WI38 (cell line): ENCODE data around the gene TMEM43.

Experiments
- H3K4me3 ChIP-seq: 2 replicates; pipeline ENCODE4 v1.5.1; 2011; ENCODE audit warnings: low read depth, mild to moderate bottlenecking, control low read depth, low read length
- TF ChIP-seq, protein P1 (sequence below): IDR thresholded peaks from 2 replicates; pipeline ENCODE4 v1.5.1; 2012; ENCODE audit warnings: low read depth, mild to moderate bottlenecking, control low read depth, low read length

TMEM43 gene

GRCh38 chr3:14145236-14145635, 20.4 kb downstream of the TMEM43 start:
- H3K4me3 ChIP-seq, result no peak overlapping the region
- TF ChIP-seq, protein P1, sequence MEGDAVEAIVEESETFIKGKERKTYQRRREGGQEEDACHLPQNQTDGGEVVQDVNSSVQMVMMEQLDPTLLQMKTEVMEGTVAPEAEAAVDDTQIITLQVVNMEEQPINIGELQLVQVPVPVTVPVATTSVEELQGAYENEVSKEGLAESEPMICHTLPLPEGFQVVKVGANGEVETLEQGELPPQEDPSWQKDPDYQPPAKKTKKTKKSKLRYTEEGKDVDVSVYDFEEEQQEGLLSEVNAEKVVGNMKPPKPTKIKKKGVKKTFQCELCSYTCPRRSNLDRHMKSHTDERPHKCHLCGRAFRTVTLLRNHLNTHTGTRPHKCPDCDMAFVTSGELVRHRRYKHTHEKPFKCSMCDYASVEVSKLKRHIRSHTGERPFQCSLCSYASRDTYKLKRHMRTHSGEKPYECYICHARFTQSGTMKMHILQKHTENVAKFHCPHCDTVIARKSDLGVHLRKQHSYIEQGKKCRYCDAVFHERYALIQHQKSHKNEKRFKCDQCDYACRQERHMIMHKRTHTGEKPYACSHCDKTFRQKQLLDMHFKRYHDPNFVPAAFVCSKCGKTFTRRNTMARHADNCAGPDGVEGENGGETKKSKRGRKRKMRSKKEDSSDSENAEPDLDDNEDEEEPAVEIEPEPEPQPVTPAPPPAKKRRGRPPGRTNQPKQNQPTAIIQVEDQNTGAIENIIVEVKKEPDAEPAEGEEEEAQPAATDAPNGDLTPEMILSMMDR, result no peak

DNA sequence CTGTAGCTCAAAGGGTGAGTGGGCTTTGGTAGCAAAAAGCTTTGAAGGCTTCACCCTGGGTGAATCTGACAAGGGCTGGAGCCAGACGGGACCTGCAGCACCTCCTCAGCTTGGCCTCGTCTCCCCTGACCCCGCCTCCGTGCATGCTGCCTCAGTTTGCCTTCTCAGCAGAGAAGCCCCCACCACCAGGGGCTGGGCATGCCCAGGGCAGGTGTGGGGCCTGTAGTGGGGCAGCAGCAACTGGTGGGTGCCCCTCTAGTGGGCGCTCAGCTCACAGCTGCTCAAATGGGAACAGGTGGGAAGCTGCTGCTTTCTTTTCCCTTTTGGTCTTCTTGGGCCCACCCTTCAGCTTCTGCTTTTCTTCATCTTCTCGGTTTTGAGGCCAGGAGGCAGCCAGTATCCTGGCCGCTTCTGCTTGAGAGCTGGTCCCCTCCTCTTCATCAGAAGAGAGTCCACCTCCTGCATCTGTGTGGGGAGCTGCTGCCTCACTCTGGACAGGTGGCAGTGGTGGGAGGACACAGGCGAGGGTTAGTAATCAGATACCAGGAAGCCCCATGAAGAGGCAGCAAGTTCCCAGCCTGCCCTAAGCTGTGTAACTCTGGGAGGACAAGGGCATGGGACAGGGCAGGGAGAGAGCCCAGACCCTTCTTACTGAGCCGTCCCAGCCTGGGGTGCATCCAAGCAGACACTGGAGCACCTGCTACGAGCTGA, 21.0 kb downstream of the TMEM43 start:
- H3K4me3 ChIP-seq, result no peak overlapping the region
- TF ChIP-seq, protein P1, result no peak

GRCh38 chr3:14146381-14147065, 21.7 kb downstream of the TMEM43 start:
- TF ChIP-seq, protein P1, result no peak

DNA sequence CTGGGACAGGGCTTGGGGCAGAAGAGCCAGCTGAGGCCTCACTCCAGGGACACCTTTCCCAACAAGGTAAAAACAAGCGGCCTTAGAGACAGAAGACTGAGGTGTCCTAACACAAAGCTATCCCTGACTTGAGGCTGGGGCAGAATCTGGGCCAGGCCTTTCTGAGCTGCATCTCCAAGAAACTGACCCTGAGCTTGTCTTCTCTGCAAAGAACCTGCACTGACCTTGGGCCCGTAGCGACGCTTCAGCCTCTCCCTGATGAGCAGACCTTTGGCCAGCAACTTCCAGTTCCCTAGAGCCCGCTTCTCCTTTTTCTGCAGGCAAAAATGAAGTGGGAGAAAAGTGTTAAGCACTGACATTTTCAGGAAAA, 22.2 kb downstream of the TMEM43 start:
- no peak overlapping the region for H3K4me3 ChIP-seq
- TF ChIP-seq, protein P1, result no peak

More at GRCh38 chr3:14146381-14147065, 21.7 kb downstream of the TMEM43 start:
- H3K4me3 ChIP-seq, result no peak overlapping the region

- TF ChIP-seq, protein P1, result no peak
- no peak overlapping the region for H3K4me3 ChIP-seq
Measured at GRCh38 chr3:14147617-14148016, 22.8 kb downstream of the TMEM43 start.

GRCh38 chr3:14148041-14148985, 23.5 kb downstream of the TMEM43 start:
- TF ChIP-seq, protein P1, result no peak

More at GRCh38 chr3:14148041-14148985, 23.5 kb downstream of the TMEM43 start:
- H3K4me3 ChIP-seq, result no peak overlapping the region
